HG03457 (cell line): Measurements from ENCODE around the gene PDE4C.

Experiments used
- ATAC-seq: cut with Tn5 transposase; IDR thresholded peaks from one replicate; pipeline ENCODE4 v1.9.1; 2021; ENCODE audit warnings: moderate number of reproducible peaks; ENCODE audit not compliant: unreplicated experiment

The PDE4C gene

GRCh38 chr19:18202397-18202777 lies 23.9 kb downstream of the PDE4C start:
- ATAC-seq = no peak

DNA sequence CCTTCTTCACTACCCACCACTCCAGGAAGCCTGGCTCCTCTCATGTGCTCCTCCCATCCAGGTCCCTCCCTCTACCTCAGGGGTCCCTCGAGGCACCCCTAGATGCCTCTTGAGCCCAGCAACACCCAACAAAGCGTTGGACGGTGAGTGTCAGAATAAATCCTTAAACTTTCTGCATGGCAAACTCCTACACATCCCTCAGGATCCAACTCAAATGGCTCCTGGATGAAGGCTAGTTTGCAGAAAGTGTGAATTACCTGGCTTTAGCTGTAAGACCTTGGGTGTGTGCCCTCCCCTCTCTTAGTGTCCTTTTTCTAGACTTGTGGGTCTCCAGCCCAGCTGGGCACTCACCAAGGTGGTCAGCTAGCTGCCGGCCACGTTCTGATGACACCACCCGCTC lies 27.9 kb downstream of the PDE4C start:
- no peak for ATAC-seq

DNA sequence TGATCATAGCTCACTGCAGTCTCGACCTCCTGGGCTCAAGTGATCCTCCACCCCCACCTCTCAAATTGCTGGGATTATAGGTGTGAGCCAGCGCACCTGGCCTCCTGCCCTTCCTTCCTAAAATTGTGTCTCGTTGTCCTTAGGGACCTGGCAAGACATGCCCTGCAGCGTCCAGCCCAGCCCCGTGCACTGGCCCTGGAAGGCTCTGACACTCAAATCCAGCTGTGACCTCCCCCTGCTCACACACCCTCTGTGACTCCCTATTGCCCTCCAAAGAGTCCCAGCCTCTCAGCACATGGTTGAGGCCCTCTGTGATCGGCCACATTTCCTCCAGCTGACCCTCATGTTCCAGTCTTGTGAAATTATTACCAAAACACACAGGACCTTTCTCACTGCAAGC lies 28.3 kb downstream of the PDE4C start:
- ATAC-seq = no peak

GRCh38 chr19:18197306-18197705 lies 28.9 kb downstream of the PDE4C start:
- ATAC-seq = no peak

DNA sequence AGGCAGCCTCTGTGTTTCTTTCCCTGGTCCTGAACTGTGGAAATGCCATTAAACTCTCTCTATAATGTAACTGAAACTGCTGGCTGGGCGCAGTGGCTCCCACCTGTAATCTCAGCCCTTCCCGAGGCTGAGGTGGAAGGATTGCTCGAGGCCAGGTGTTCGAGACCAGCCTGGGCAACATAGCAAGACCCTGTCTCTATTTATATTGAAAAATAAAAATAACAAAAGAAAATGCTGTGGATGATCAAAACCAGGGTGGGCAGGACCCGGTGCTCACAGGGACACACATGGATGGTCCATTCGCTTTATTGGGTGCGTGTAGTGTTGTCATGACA lies 29.8 kb downstream of the PDE4C start:
- ATAC-seq = no peak

- no peak for ATAC-seq
Observed at GRCh38 chr19:18194554-18195238, 31.5 kb downstream of the PDE4C start.

DNA sequence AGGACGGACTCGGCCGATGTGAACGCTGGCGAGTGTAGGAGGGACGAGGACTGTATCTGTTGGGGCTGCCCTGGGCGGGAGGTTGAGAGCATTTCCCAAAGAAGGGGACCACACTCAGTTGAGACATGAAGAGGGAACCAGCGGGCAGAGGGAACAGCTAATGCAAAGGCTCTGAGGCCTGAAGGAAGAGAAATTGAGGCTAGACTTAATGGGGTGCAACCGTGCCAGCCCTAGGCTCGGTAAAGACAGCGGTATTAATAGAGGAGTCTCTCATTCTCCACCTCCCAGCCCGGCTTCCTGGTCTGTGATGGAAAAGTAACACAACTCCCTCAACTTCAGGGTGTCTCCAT lies 32.1 kb downstream of the PDE4C start:
- no peak for ATAC-seq

DNA sequence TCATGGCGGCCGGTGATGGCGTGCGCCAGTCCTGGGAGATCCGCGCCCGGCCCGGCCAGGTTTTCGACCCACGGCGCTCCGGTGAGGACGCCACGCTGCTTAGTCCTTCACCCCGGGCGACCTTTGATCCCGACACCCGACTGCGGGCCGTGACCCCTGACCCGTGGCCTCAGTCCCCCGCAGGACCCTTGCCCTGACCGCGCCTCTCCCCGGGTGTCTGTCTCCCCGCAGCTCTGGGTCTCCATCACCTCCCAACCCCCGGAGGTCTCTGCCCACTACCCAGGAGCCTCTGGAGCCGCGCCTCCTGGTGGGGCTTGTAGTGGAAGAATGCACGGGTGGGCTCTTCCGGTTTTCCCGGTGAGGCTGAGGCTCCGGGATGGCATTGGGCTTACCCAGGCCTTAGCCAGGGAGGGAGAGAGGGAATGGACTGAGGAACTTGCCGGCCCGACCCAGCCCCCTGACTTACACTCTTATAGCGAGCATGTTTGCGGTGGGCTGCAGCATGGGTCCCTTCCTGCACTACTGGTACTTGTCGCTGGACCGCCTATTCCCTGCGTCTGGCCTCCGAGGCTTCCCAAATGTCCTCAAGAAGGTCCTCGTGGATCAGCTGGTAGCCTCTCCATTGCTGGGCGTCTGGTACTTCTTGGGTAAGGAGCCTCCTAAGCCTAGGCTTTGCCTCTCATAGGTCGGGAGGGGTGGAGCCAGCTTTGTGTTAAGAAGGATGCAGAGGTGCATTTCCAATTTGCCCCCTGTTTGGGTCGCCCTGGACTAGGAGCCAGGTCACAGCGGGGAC lies 32.7 kb downstream of the PDE4C start:
- no peak for ATAC-seq

GRCh38 chr19:18192673-18193387 lies 33.4 kb downstream of the PDE4C start, which contains the start of gene MPV17L2:
Gene MPV17L2 (plus strand): TSS chr19:18193218. CDS start chr19:18193282, 64 bp downstream.
- peak; percentile 68 for ATAC-seq

GRCh38 chr19:18191640-18192062 lies 34.6 kb downstream of the PDE4C start:
- ATAC-seq = no peak

DNA sequence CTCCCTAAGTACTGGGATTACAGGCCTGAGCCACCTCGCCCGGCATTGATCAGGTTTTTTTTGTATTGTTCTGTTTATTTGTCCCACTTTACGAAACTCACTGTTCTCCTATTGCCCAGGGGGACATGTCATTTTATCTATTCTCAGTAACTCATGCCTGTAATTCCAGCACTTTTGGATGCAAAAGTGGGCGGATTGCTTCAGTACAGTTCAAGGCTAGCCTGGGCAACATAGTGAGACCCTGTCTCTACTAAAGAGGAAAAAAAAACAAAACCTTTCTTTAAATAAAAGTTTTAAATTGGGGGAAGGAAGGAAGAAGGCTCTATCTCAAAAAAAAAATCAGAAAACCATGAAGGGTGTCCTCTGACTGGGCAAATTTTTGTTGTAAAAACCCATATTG lies 36.0 kb downstream of the PDE4C start:
- no peak for ATAC-seq

DNA sequence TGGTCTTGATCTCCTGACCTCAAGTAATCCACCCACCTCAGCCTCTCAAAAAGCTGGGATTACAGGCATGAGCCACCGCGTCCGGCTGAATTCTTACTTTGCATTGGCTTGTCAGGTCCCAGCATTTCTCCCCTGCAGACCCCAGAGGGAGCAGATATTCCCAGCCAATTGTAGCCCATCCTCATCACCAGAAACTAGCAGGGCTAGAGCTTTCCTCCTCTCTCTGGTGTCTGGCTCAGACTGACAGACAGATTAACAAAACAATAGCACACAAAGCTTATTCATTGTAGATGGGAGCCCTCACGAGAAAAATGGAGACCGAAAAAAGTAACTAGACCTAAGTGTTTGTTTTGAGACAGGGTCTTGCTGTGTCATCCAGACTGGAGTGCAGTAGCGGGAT lies 40.7 kb downstream of the PDE4C start:
- no peak for ATAC-seq

DNA sequence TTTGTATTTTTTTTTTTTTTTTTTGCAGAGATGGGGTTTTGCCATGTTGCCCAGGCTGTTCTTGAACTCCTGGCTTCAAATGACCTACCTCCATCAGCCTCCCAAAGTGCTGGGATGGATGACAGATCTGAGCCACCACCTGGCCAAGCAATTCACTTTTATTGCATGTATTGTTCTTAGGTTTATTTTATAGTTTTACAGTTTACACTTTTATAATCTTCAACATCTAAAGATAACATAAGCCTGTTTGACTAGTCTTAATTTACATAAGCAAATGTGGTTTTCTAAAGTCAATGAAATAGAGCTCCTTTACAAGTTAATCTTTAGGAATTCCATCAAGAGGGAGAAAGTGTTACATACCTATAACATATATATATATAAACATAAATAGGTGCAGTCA lies 42.7 kb downstream of the PDE4C start:
- no peak for ATAC-seq

DNA sequence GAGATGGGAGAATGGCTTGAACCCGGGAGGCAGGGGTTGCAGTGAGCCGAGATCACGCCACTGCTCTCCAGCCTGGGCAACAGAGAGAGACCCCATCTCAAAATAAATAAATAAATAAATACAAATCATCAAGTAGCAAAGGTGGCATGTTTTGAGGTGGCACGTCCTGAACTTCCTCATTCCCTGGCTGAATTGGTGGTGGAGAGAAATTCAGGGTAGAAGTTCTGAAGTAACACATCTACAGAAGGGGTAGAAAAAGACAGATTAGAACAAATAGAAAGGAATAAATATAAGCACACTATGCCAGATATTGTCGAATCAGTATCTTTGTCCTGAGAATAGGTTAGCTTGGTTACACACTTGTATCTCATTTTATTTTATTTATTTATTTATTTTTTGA lies 46.3 kb downstream of the PDE4C start:
- no peak for ATAC-seq

DNA sequence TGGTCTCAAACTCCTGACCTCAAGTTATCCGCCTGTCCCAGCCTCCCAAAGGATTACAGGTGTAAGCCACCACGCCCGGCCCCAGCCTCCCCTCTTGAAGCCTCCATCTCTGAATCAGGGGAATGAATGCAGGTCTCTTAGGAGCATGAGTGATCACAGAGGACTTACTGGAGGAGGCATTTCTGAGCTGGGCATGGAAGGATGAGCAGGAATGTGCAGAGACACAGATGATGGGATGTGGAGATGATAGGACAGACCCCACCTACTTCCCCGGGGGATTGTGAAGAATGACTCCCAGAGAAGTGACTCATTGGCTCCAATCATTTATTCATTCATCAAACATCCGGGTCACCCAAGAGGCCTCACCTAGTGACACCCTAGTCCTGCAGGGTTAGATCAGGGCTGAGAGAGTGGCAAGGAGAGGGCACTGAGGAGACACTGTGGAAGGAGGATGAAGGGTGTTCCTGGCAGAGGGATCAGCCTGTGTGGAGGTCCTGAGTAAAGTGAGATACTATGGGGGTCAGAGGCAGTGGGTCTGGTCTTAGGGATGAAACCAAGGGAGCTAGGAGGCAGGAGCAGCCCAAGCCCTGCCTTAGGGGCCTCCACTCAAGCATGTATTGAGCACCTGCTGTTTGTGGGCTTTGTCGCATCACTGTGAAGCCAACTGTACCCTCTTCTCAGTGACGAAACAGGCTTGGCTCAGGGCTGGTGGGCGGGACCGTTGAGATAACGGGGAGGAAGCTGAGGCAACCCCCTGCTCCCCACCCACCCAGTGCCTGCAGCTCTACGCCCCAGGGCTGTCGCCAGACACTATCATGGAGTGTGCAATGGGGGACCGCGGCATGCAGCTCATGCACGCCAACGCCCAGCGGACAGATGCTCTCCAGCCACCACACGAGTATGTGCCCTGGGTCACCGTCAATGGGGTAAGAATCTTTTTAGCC lies 49.6 kb downstream of the PDE4C start:
- ATAC-seq = no peak

DNA sequence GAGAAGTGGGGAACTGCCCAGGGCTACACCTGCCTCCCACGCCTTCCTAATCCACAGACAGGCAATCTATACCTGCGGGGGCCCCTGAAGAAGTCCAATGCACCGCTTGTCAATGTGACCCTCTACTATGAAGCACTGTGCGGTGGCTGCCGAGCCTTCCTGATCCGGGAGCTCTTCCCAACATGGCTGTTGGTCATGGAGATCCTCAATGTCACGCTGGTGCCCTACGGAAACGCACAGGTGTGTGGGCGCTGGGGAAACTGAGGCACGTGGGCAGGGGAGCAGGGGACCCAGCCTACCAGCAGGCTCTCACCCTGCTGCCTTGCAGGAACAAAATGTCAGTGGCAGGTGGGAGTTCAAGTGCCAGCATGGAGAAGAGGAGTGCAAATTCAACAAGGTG lies 51.3 kb downstream of the PDE4C start:
- no peak for ATAC-seq
